PC-3 (cell line): ENCODE data around the gene ASIC3.
A peak's percentile ranks its signal among the peaks of the same experiment; 100 is the strongest.

Experiments
- EZH2 ChIP-seq: fragments of 300-600 bp; sonication (generic); IDR thresholded peaks from one replicate; pipeline ENCODE4 v1.6.1; 2017; ENCODE audit warnings: antibody characterized with exemption, mild to moderate bottlenecking, low read length; ENCODE audit not compliant: unreplicated experiment
- EZH2phosphoT487 ChIP-seq: fragments of 300-600 bp; sonication (generic); IDR thresholded peaks from 2 replicates; pipeline ENCODE4 v1.6.1; 2018; ENCODE audit warnings: mild to moderate bottlenecking, antibody characterized with exemption, low read length, borderline replicate concordance
- TF ChIP-seq, protein P1 (sequence below): fragments of 300-600 bp; sonication (generic); conservative IDR thresholded peaks from 2 replicates; pipeline ENCODE4 v1.5.1; 2017; ENCODE audit warnings: antibody characterized with exemption, low read depth, mild to moderate bottlenecking, low read length

GRCh38 chr7:151059367-151060112 lies 11.2 kb downstream of the ASIC3 start, which contains the start of gene SLC4A2:
- TF ChIP-seq, protein P1, sequence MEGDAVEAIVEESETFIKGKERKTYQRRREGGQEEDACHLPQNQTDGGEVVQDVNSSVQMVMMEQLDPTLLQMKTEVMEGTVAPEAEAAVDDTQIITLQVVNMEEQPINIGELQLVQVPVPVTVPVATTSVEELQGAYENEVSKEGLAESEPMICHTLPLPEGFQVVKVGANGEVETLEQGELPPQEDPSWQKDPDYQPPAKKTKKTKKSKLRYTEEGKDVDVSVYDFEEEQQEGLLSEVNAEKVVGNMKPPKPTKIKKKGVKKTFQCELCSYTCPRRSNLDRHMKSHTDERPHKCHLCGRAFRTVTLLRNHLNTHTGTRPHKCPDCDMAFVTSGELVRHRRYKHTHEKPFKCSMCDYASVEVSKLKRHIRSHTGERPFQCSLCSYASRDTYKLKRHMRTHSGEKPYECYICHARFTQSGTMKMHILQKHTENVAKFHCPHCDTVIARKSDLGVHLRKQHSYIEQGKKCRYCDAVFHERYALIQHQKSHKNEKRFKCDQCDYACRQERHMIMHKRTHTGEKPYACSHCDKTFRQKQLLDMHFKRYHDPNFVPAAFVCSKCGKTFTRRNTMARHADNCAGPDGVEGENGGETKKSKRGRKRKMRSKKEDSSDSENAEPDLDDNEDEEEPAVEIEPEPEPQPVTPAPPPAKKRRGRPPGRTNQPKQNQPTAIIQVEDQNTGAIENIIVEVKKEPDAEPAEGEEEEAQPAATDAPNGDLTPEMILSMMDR, result peak; percentile 21; the same call in 1 of the 2 replicates
- no peak for TF ChIP-seq EZH2phosphoT487
- no peak for TF ChIP-seq EZH2
